ENCODE measurements around the gene DOCK6. TPM values are rescaled to one million over a fixed set of nuclear protein-coding genes. Genes with fewer than 3 reads are reported as not detected.

DOCK6 gene, protein sequence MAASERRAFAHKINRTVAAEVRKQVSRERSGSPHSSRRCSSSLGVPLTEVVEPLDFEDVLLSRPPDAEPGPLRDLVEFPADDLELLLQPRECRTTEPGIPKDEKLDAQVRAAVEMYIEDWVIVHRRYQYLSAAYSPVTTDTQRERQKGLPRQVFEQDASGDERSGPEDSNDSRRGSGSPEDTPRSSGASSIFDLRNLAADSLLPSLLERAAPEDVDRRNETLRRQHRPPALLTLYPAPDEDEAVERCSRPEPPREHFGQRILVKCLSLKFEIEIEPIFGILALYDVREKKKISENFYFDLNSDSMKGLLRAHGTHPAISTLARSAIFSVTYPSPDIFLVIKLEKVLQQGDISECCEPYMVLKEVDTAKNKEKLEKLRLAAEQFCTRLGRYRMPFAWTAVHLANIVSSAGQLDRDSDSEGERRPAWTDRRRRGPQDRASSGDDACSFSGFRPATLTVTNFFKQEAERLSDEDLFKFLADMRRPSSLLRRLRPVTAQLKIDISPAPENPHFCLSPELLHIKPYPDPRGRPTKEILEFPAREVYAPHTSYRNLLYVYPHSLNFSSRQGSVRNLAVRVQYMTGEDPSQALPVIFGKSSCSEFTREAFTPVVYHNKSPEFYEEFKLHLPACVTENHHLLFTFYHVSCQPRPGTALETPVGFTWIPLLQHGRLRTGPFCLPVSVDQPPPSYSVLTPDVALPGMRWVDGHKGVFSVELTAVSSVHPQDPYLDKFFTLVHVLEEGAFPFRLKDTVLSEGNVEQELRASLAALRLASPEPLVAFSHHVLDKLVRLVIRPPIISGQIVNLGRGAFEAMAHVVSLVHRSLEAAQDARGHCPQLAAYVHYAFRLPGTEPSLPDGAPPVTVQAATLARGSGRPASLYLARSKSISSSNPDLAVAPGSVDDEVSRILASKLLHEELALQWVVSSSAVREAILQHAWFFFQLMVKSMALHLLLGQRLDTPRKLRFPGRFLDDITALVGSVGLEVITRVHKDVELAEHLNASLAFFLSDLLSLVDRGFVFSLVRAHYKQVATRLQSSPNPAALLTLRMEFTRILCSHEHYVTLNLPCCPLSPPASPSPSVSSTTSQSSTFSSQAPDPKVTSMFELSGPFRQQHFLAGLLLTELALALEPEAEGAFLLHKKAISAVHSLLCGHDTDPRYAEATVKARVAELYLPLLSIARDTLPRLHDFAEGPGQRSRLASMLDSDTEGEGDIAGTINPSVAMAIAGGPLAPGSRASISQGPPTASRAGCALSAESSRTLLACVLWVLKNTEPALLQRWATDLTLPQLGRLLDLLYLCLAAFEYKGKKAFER (N-terminal part only)
- 188 and 342 TPM in 2 replicates for total RNA-seq

GRCh38 chr19:11261971-11262839 is at the start of gene DOCK6:
DOCK6 (minus strand) TSS chr19:11262524; CDS start chr19:11262440, 84 bp downstream.
- no peak for DNase-seq (ENCODE audit: extremely low read depth, low read depth, low spot score)

- DNase-seq (ENCODE audit: extremely low read depth, low read depth, low spot score): no peak
Measured at GRCh38 chr19:11306337-11306736, 44.0 kb upstream of the DOCK6 start.

DNA sequence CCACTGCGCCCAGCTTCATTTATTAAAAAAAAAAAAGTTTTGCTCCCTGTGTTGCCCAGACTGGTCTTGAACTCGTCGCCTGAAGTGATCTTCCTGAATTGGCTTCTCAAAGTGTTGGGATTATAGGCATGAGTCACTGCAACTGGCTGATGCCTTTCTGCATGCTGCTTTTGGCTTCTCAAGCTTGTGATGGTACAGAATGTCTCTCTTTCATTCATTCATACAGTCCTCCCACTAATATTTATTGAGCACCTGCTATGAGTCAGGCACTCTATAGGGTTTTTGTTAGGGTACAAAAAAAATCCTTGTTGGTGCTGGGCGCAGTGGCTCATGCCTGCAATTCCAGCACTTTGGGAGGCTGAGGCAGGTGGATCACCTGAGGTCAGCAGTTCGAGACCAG is 42.6 kb upstream of the DOCK6 start:
- DNase-seq (ENCODE audit: extremely low read depth, low read depth, low spot score): no peak

- no peak for DNase-seq (ENCODE audit: extremely low read depth, low read depth, low spot score)
Measured at GRCh38 chr19:11300811-11301120, 38.4 kb upstream of the DOCK6 start.

DNA sequence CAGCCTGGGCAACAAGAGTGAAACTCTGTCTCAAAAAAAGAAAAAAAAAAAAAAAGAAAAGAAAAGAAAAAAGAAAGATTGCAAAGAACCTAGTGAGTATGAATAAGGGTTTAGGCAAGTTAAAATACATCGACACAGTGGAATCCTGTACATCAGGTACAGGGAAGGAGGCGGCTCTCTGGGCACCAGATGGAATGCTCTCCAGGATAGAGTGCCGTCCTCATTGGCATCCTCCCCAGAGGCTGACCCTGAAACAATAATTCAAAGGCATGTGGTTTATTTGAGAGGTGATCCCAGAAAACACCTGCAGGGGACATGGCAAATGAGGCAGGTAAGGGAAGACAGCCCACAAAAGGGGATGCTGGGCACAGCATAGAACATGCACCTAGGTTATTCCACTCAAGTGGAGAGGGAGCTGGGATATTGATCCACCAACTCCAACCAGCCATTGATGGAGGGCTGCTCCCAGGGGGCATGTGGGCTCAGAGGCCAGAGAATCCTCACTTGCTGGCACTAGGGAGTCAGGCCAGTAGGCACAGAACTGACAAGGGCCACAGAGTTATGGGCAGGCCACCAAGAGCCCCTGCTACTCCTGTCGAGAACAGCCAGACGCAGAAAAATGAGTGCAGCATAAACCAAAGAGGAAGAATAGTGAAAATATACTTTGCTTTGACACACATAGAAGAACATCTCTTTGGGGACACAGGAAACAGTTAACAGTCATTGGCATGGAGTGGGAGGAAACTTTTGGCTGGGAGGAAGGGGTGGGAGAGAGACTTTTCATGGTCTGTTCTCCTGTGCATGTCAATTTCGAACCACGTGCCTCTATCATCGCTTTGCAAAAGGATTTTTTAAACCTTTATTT is 37.9 kb upstream of the DOCK6 start:
- no peak for DNase-seq (ENCODE audit: extremely low read depth, low read depth, low spot score)

DNA sequence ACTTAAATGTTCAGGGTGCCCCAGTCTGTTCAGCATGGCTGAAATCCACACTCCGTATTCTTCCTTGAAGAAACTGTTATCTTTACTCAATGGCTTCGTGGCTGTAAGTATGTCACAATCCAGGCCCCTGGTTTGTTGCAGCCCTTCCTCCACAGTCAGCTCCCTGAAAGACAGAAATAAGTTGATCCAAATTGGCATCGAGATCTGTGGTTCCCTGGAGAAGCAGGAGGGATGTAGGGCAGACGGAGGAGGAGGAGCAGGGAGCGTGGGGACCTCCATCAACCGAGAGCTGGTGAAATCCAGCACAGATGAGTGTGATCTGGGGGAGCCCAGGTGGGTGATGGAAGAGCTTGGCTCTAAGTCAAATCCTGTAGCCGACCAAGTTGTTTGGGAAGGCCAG is 33.9 kb upstream of the DOCK6 start:
- no peak for DNase-seq (ENCODE audit: extremely low read depth, low read depth, low spot score)

- DNase-seq (ENCODE audit: extremely low read depth, low read depth, low spot score): no peak
Measured at GRCh38 chr19:11295665-11296245, 33.4 kb upstream of the DOCK6 start, which contains the start of gene TSPAN16. TSPAN16 (plus strand) TSS chr19:11296160; CDS start chr19:11296298, 138 bp downstream.

DNA sequence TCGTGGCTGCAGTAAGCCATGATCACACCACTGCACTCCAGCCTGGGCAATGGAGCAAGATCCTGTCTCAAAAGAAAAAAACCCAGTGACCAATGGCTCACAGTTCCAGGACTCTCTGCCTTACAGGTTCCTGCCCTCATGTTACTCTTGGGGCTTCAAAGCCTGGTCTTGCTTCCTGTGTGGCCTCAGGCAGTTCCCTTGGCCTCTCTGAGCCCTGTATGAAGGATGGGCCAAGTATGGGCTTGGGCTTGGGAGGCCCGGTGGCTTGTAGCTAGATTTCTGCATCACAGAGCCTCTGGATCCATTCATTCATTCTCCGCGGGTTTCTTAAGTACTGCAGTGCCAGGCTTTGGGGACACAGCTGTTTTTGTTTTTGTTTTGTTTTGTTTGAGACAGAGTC is 32.9 kb upstream of the DOCK6 start:
- no peak for DNase-seq (ENCODE audit: extremely low read depth, low read depth, low spot score)

- no peak for DNase-seq (ENCODE audit: extremely low read depth, low read depth, low spot score)
Measured at GRCh38 chr19:11293433-11294389, 31.4 kb upstream of the DOCK6 start.

DNA sequence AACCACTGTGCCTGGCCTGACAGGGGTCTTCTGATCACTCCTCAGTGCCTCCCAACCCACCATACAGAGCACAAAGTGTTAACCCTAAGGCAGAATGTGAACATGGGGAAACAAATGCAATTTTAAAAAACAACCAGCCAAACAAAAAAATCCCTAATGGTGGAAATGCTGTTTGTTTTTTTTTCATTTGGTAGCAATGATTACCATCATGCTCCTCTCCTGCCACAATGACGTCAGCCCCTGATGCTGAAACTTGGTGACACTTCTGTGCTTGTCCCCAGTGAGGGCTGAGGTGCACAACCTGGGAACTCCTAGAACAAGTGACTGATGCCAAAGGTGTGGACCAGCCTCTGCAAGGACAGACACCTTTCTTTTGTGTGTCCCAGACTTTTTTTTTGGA is 29.7 kb upstream of the DOCK6 start:
- no peak for DNase-seq (ENCODE audit: extremely low read depth, low read depth, low spot score)

GRCh38 chr19:11291415-11291814 is 29.1 kb upstream of the DOCK6 start:
- DNase-seq (ENCODE audit: extremely low read depth, low read depth, low spot score): no peak

DNA sequence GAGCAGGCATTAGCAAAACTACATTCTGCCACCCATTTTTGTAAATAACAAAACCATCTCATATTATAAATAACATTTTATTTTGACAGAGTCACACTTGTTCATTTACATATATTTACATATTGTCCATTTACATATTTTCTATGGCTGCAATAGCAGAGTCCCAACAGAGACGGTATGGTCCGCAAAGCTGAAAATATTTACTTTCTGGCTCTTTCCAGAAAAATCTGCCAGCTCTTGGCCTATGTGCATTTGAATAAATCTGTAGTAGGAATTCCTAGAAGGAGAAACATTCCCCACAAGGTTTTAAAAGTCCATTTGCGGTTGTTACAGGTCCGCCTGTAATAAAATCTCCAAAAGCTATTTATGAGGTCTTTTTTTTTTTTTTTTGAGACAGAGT is 27.9 kb upstream of the DOCK6 start:
- DNase-seq (ENCODE audit: extremely low read depth, low read depth, low spot score): no peak

DNA sequence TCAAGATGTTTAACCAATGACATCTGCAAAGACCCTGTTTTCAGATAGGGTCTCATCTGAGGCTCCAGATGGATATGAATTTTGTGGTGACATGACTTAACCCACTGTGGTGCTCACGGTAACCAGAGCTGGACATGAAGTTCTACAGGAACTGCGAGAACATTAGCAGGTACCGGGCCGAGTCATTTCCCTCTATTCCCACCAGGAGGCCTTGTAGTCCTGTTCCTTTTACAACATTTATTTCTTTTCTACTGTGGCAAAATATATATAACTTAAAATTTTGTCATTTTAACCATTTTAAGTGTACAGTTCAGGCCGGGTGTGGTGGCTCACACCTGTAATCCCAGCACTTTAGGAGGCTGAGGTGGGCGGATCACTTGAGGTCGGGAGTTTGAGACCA is 26.0 kb upstream of the DOCK6 start:
- no peak for DNase-seq (ENCODE audit: extremely low read depth, low read depth, low spot score)

GRCh38 chr19:11286312-11286974 is 24.1 kb upstream of the DOCK6 start:
- DNase-seq (ENCODE audit: extremely low read depth, low read depth, low spot score): no peak

GRCh38 chr19:11284515-11284914 is 22.2 kb upstream of the DOCK6 start:
- DNase-seq (ENCODE audit: extremely low read depth, low read depth, low spot score): no peak

GRCh38 chr19:11281356-11282049 is 19.2 kb upstream of the DOCK6 start:
- DNase-seq (ENCODE audit: extremely low read depth, low read depth, low spot score): no peak

Measured in glomerular endothelial cell (primary cell).